ENCODE measurements around the gene TTC39A. TPM values are rescaled to one million over a fixed set of nuclear protein-coding genes. Genes with fewer than 3 reads are reported as not detected.
A peak's percentile ranks its signal among the peaks of the same experiment; 100 is the strongest.

TTC39A gene
- total RNA-seq, 5 donors from 2014 or later (not counting 1 experiment from before 2014, with no cell fraction given) = 0.36 TPM; not detected in 4

GRCh38 chr1:51329443-51330325 is 678 bp downstream of the TTC39A start:
- ATAC-seq (replicated peaks in 1 of 4) (peak in 2 of 4 experiments; percentile 11 to 15), DNase-seq (no peak)
- POLR2A ChIA-PET = no interaction called here
- CTCF ChIA-PET = no interaction called here
- no peak overlapping the region for H3K27ac ChIP-seq (ENCODE audit: low read length)
- H3K27ac Mint-ChIP-seq = no peak overlapping the region
- H3K9me3 ChIP-seq = no peaks in the 10 kb centered on the region
- H3K27me3 Mint-ChIP-seq = peaks cover 31 to 45% of the 10 kb centered on the region in 2 donors
- H3K4me1 ChIP-seq (ENCODE audit: control insufficient read depth in 1 of 2, extremely low read depth in 1 of 2, insufficient read depth in 2 of 2, low read length in 2 of 2) = peaks cover 0 to 10% of the 10 kb centered on the region in 2 experiments
- no peak overlapping the region for H3K4me3 ChIP-seq (ENCODE audit: control insufficient read depth in 1 of 2, extremely low read depth in 1 of 2, low read length in 1 of 2)
- no peaks in the 10 kb centered on the region for H3K9me3 Mint-ChIP-seq
- peaks cover 3 to 53% of the 10 kb centered on the region in 2 experiments for H3K27me3 ChIP-seq (replicated peaks in 1 of 2; ENCODE audit: control insufficient read depth in 2 of 2, extremely low read depth in 1 of 2, insufficient read depth in 2 of 2, low read length in 1 of 2)
- H3K4me3 Mint-ChIP-seq = peak overlapping the region; percentile 41 to 63 (median 53)
- no peaks in the 10 kb centered on the region for H3K36me3 ChIP-seq (ENCODE audit: control insufficient read depth in 2 of 2, extremely low read depth in 1 of 2, insufficient read depth in 1 of 2, low read length in 1 of 2)
- H3K36me3 Mint-ChIP-seq = no peaks in the 10 kb centered on the region
- WGBS (ENCODE audit: insufficient coverage) = 36% methylated on average over 14 of the region's 26 CpGs
- H3K4me1 Mint-ChIP-seq = peaks cover 8 to 9% (median 8%) of the 10 kb centered on the region in 3 donors

- Mint-ChIP-seq H3K36me3 (no peaks in the 10 kb centered on the region), H3K4me1 (peaks cover 8 to 9% (median 8%) of the 10 kb centered on the region in 3 donors), H3K4me3 (peak overlapping the region in 2 of 3 donors; percentile 41 to 53), H3K27me3 (peaks cover 31 to 45% of the 10 kb centered on the region in 2 donors), H3K9me3 (no peaks in the 10 kb centered on the region), H3K27ac (no peak overlapping the region)
- Histone ChIP-seq H3K9me3 (no peaks in the 10 kb centered on the region), H3K4me1 (ENCODE audit: control insufficient read depth in 1 of 2, extremely low read depth in 1 of 2, insufficient read depth in 2 of 2, low read length in 2 of 2) (peaks cover 0 to 10% of the 10 kb centered on the region in 2 experiments), H3K36me3 (ENCODE audit: control insufficient read depth in 2 of 2, extremely low read depth in 1 of 2, insufficient read depth in 1 of 2, low read length in 1 of 2) (no peaks in the 10 kb centered on the region), H3K4me3 (ENCODE audit: control insufficient read depth in 1 of 2, extremely low read depth in 1 of 2, low read length in 1 of 2) (no peak overlapping the region), H3K27me3 (replicated peaks in 1 of 2; ENCODE audit: control insufficient read depth in 2 of 2, extremely low read depth in 1 of 2, insufficient read depth in 2 of 2, low read length in 1 of 2) (peaks cover 3 to 52% of the 10 kb centered on the region in 2 experiments), H3K27ac (ENCODE audit: low read length) (no peak overlapping the region)
- ATAC-seq (replicated peaks in 1 of 4) = no peak
- WGBS (ENCODE audit: insufficient coverage) = 100% methylated on average over 2 of the region's 4 CpGs
- ChIA-PET POLR2A (no interaction called here), CTCF (no interaction called here)
- DNase-seq = no peak
These were observed 1.4 kb downstream of the TTC39A start for GRCh38 chr1:51328926-51329325.

- Mint-ChIP-seq H3K4me1 (peaks cover 8 to 9% (median 8%) of the 10 kb centered on the region in 3 donors), H3K4me3 (peak overlapping the region in 1 of 3 donors; percentile 53), H3K27me3 (peaks cover 31 to 45% of the 10 kb centered on the region in 2 donors), H3K27ac (no peak overlapping the region), H3K36me3 (no peaks in the 10 kb centered on the region), H3K9me3 (no peaks in the 10 kb centered on the region)
- Histone ChIP-seq H3K4me1 (ENCODE audit: control insufficient read depth in 1 of 2, extremely low read depth in 1 of 2, insufficient read depth in 2 of 2, low read length in 2 of 2) (peaks cover 0 to 10% of the 10 kb centered on the region in 2 experiments), H3K36me3 (ENCODE audit: control insufficient read depth in 2 of 2, extremely low read depth in 1 of 2, insufficient read depth in 1 of 2, low read length in 1 of 2) (no peaks in the 10 kb centered on the region), H3K27me3 (replicated peaks in 1 of 2; ENCODE audit: control insufficient read depth in 2 of 2, extremely low read depth in 1 of 2, insufficient read depth in 2 of 2, low read length in 1 of 2) (peaks cover 3 to 52% of the 10 kb centered on the region in 2 experiments), H3K9me3 (no peaks in the 10 kb centered on the region), H3K27ac (ENCODE audit: low read length) (no peak overlapping the region), H3K4me3 (ENCODE audit: control insufficient read depth in 1 of 2, extremely low read depth in 1 of 2, low read length in 1 of 2) (no peak overlapping the region)
- ATAC-seq (replicated peaks in 1 of 4) = no peak
- no peak for DNase-seq
- no CpG with 5 or more reads among the region's 3 CpGs for WGBS (ENCODE audit: insufficient coverage)
- POLR2A ChIA-PET = no interaction called here
- CTCF ChIA-PET = no interaction called here
These were observed 2.1 kb downstream of the TTC39A start for GRCh38 chr1:51328279-51328678.

GRCh38 chr1:51327386-51327785 is 3.0 kb downstream of the TTC39A start:
- H3K27me3 Mint-ChIP-seq = peaks cover 31 to 45% of the 10 kb centered on the region in 2 donors
- Histone ChIP-seq H3K36me3 (ENCODE audit: control insufficient read depth in 2 of 2, extremely low read depth in 1 of 2, insufficient read depth in 1 of 2, low read length in 1 of 2) (no peaks in the 10 kb centered on the region), H3K4me3 (ENCODE audit: control insufficient read depth in 1 of 2, extremely low read depth in 1 of 2, low read length in 1 of 2) (no peak overlapping the region), H3K27ac (ENCODE audit: low read length) (no peak overlapping the region), H3K27me3 (replicated peaks in 1 of 2; ENCODE audit: control insufficient read depth in 2 of 2, extremely low read depth in 1 of 2, insufficient read depth in 2 of 2, low read length in 1 of 2) (peaks cover 3 to 51% of the 10 kb centered on the region in 2 experiments), H3K9me3 (no peaks in the 10 kb centered on the region), H3K4me1 (ENCODE audit: control insufficient read depth in 1 of 2, extremely low read depth in 1 of 2, insufficient read depth in 2 of 2, low read length in 2 of 2) (peaks cover 0 to 10% of the 10 kb centered on the region in 2 experiments)
- CTCF ChIA-PET = no interaction called here
- DNase-seq = no peak
- H3K27ac Mint-ChIP-seq = no peak overlapping the region
- H3K36me3 Mint-ChIP-seq = no peaks in the 10 kb centered on the region
- H3K4me1 Mint-ChIP-seq = peaks cover 8 to 9% (median 8%) of the 10 kb centered on the region in 3 donors
- H3K9me3 Mint-ChIP-seq = no peaks in the 10 kb centered on the region
- POLR2A ChIA-PET = no interaction called here
- H3K4me3 Mint-ChIP-seq = no peak overlapping the region
- ATAC-seq (replicated peaks in 1 of 4) = no peak
- WGBS (ENCODE audit: insufficient coverage) = 100% methylated on average over 1 of the region's 5 CpGs

- H3K9me3 ChIP-seq = no peaks in the 10 kb centered on the region
- Mint-ChIP-seq H3K27ac (no peak overlapping the region), H3K9me3 (no peaks in the 10 kb centered on the region), H3K4me3 (no peak overlapping the region), H3K27me3 (peaks cover 30 to 44% of the 10 kb centered on the region in 2 donors), H3K36me3 (no peaks in the 10 kb centered on the region), H3K4me1 (peaks cover 8 to 9% (median 8%) of the 10 kb centered on the region in 3 donors)
- ChIA-PET CTCF (no interaction called here), POLR2A (no interaction called here)
- no peak overlapping the region for H3K4me3 ChIP-seq (ENCODE audit: control insufficient read depth in 1 of 2, extremely low read depth in 1 of 2, low read length in 1 of 2)
- no peaks in the 10 kb centered on the region for H3K36me3 ChIP-seq (ENCODE audit: control insufficient read depth in 2 of 2, extremely low read depth in 1 of 2, insufficient read depth in 1 of 2, low read length in 1 of 2)
- ATAC-seq (replicated peaks in 1 of 4) (no peak), DNase-seq (no peak)
- peaks cover 0 to 10% of the 10 kb centered on the region in 2 experiments for H3K4me1 ChIP-seq (ENCODE audit: control insufficient read depth in 1 of 2, extremely low read depth in 1 of 2, insufficient read depth in 2 of 2, low read length in 2 of 2)
- H3K27ac ChIP-seq (ENCODE audit: low read length) = no peak overlapping the region
- H3K27me3 ChIP-seq (replicated peaks in 1 of 2; ENCODE audit: control insufficient read depth in 2 of 2, extremely low read depth in 1 of 2, insufficient read depth in 2 of 2, low read length in 1 of 2) = peaks cover 3 to 48% of the 10 kb centered on the region in 2 experiments
- no CpG with 5 or more reads among the region's 8 CpGs for WGBS (ENCODE audit: insufficient coverage)
These were observed 3.5 kb downstream of the TTC39A start for GRCh38 chr1:51326839-51327238.

GRCh38 chr1:51325878-51326755 is 4.2 kb downstream of the TTC39A start:
- Mint-ChIP-seq H3K4me1 (peaks cover 5 to 7% (median 7%) of the 10 kb centered on the region in 3 donors), H3K27ac (no peak overlapping the region), H3K36me3 (no peaks in the 10 kb centered on the region), H3K27me3 (peaks cover 23 to 37% of the 10 kb centered on the region in 2 donors), H3K9me3 (no peaks in the 10 kb centered on the region), H3K4me3 (no peak overlapping the region)
- 80% methylated on average over 12 of the region's 16 CpGs for WGBS (ENCODE audit: insufficient coverage)
- H3K9me3 ChIP-seq = no peaks in the 10 kb centered on the region
- peaks cover 3 to 43% of the 10 kb centered on the region in 2 experiments for H3K27me3 ChIP-seq (replicated peaks in 1 of 2; ENCODE audit: control insufficient read depth in 2 of 2, extremely low read depth in 1 of 2, insufficient read depth in 2 of 2, low read length in 1 of 2)
- no peak for ATAC-seq (replicated peaks in 1 of 4)
- no peaks in the 10 kb centered on the region for H3K36me3 ChIP-seq (ENCODE audit: control insufficient read depth in 2 of 2, extremely low read depth in 1 of 2, insufficient read depth in 1 of 2, low read length in 1 of 2)
- CTCF ChIA-PET = no interaction called here
- POLR2A ChIA-PET = no interaction called here
- no peak overlapping the region for H3K4me3 ChIP-seq (ENCODE audit: control insufficient read depth in 1 of 2, extremely low read depth in 1 of 2, low read length in 1 of 2)
- peaks cover 0 to 10% of the 10 kb centered on the region in 2 experiments for H3K4me1 ChIP-seq (ENCODE audit: control insufficient read depth in 1 of 2, extremely low read depth in 1 of 2, insufficient read depth in 2 of 2, low read length in 2 of 2)
- no peak overlapping the region for H3K27ac ChIP-seq (ENCODE audit: low read length)
- DNase-seq = no peak
